Measurements from ENCODE around the gene ARNT2. TPM values are rescaled to one million over a fixed set of nuclear protein-coding genes. Genes with fewer than 3 reads are reported as not detected.

The ARNT2 gene
- total and polyA plus RNA-seq, 2 experiments from 2014 or later: 4.6 to 11.6 TPM

GRCh38 chr15:80431635-80432344 lies 27.6 kb downstream of the ARNT2 start:
- Histone ChIP-seq H3K27ac (ENCODE audit: low read depth) (no peak overlapping the region), H4K20me1 (replicated peaks; ENCODE audit: insufficient read depth) (peaks cover 4% of the 10 kb centered on the region; the same call in 1 of the 2 replicates), H3F3A (replicated peaks; ENCODE audit: low read depth) (no peaks in the 10 kb centered on the region), H3K27me3 (ENCODE audit: insufficient read depth) (no peaks in the 10 kb centered on the region), H3K4me2 (no peak overlapping the region), H3K4me3 (no peak overlapping the region), H3K79me2 (replicated peaks; ENCODE audit: insufficient read depth) (no peaks in the 10 kb centered on the region), H3K9me2 (ENCODE audit: insufficient read depth) (peaks cover 5% of the 10 kb centered on the region; the same call in 1 of the 2 replicates), H2AFZ (no peak overlapping the region), H3K4me1 (ENCODE audit: insufficient read depth) (no peaks in the 10 kb centered on the region), H3K36me3 (ENCODE audit: insufficient read depth) (no peaks in the 10 kb centered on the region)
- H3K4me1 Mint-ChIP-seq: peaks cover 4% of the 10 kb centered on the region; the same call in 2 of the 3 replicates
- no peaks in the 10 kb centered on the region for H3K9me3 Mint-ChIP-seq
- no peak overlapping the region for H3K4me3 Mint-ChIP-seq
- peaks cover 11% of the 10 kb centered on the region for H3K27me3 Mint-ChIP-seq (ENCODE audit: insufficient read depth, low read depth, poor library complexity)
- TF ChIP-seq ZNF331 (CRISPR knock-in tag; IDR thresholded peaks at IDR 0.05; ENCODE audit: low read depth) (no peak), STAT1 (IDR thresholded peaks at IDR 0.05; ENCODE audit: unreplicated experiment) (no peak), ETS1 (IDR thresholded peaks at IDR 0.05) (no peak), JUNB (IDR thresholded peaks at IDR 0.05; ENCODE audit: unreplicated experiment) (no peak), ZNF462 (CRISPR knock-in tag; IDR thresholded peaks at IDR 0.05) (no peak), POLR2AphosphoS5 (IDR thresholded peaks at IDR 0.05; ENCODE audit: low read depth) (no peak), NANOG (IDR thresholded peaks at IDR 0.05; ENCODE audit: borderline replicate concordance) (no peak), CREB1 (CRISPR knock-in tag; IDR thresholded peaks at IDR 0.05; ENCODE audit: low read depth) (no peak), ZNF114 (CRISPR knock-in tag; IDR thresholded peaks at IDR 0.05) (no peak), EZH2phosphoT487 (IDR thresholded peaks at IDR 0.05; ENCODE audit: unreplicated experiment) (no peak), EZH2 (IDR thresholded peaks at IDR 0.05; ENCODE audit: low read depth, unreplicated experiment) (no peak)
- TF ChIP-seq, protein P1, sequence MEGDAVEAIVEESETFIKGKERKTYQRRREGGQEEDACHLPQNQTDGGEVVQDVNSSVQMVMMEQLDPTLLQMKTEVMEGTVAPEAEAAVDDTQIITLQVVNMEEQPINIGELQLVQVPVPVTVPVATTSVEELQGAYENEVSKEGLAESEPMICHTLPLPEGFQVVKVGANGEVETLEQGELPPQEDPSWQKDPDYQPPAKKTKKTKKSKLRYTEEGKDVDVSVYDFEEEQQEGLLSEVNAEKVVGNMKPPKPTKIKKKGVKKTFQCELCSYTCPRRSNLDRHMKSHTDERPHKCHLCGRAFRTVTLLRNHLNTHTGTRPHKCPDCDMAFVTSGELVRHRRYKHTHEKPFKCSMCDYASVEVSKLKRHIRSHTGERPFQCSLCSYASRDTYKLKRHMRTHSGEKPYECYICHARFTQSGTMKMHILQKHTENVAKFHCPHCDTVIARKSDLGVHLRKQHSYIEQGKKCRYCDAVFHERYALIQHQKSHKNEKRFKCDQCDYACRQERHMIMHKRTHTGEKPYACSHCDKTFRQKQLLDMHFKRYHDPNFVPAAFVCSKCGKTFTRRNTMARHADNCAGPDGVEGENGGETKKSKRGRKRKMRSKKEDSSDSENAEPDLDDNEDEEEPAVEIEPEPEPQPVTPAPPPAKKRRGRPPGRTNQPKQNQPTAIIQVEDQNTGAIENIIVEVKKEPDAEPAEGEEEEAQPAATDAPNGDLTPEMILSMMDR (conservative IDR thresholded peaks at IDR 0.05; ENCODE audit: low read depth in 2 of 2): no peak
- TF ChIP-seq, protein P2, sequence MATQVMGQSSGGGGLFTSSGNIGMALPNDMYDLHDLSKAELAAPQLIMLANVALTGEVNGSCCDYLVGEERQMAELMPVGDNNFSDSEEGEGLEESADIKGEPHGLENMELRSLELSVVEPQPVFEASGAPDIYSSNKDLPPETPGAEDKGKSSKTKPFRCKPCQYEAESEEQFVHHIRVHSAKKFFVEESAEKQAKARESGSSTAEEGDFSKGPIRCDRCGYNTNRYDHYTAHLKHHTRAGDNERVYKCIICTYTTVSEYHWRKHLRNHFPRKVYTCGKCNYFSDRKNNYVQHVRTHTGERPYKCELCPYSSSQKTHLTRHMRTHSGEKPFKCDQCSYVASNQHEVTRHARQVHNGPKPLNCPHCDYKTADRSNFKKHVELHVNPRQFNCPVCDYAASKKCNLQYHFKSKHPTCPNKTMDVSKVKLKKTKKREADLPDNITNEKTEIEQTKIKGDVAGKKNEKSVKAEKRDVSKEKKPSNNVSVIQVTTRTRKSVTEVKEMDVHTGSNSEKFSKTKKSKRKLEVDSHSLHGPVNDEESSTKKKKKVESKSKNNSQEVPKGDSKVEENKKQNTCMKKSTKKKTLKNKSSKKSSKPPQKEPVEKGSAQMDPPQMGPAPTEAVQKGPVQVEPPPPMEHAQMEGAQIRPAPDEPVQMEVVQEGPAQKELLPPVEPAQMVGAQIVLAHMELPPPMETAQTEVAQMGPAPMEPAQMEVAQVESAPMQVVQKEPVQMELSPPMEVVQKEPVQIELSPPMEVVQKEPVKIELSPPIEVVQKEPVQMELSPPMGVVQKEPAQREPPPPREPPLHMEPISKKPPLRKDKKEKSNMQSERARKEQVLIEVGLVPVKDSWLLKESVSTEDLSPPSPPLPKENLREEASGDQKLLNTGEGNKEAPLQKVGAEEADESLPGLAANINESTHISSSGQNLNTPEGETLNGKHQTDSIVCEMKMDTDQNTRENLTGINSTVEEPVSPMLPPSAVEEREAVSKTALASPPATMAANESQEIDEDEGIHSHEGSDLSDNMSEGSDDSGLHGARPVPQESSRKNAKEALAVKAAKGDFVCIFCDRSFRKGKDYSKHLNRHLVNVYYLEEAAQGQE (IDR thresholded peaks at IDR 0.05; ENCODE audit: unreplicated experiment): no peak
- no peak overlapping the region for H3K27ac Mint-ChIP-seq
- H3K36me3 Mint-ChIP-seq (ENCODE audit: low read depth): no peaks in the 10 kb centered on the region; the same call in 2 of the 3 replicates
- no peak for DNase-seq (ENCODE audit: low spot score)
- peak; percentile 30; the same call in 2 of the 3 replicates for ATAC-seq
